Measurements from ENCODE around the gene ACCS. TPM values are rescaled to one million over a fixed set of nuclear protein-coding genes. Genes with fewer than 3 reads are reported as not detected.

The ACCS gene
- total RNA-seq, 1 donor from 2014 or later = 21.3 TPM

DNA sequence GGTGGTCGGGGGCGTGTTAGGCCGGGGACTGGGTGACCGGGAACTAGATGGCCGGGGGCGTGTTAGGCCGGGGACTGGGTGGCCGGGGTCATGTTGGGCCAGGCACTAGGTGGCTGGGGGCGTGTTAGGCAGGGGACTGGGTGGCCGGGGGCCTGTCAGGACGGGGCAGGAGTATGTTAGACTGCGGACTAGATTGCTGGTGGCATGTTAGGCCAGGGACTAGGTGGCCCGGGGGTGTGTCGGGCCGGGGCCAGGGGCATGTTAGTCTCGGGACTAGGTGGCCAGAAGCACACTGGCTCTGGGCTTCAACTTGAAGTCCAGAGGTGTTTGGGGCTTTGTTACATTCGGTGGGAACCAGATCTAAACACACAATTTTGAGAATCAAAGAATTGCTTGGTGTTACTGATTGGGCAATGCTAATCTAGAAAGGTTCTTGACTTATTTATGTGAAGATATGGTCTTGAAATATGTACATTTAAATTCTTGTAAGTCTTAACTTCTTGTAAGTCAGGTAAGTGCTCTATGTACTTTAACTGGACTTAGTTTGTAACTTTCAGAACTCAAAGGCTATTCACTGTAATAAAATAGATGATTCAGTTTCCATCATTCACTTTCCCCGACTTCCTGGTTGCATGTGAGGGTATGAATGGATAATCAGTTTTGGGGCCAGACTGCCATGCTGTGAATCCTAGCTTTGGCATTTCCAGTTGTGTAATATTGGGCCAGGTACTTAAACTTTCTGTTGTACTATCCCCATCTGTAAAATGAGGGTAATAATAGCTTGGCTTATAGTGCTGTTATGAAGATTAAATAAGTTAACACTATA, 30.5 kb downstream of the ACCS start:
- H4K20me1 ChIP-seq (ENCODE audit: insufficient read depth, low read length) = peaks cover 41% of the 10 kb centered on the region
- peak overlapping the region; percentile 96 for H3K4me2 ChIP-seq (ENCODE audit: low read length)
- DNase-seq (ENCODE audit: low read depth) (peak; percentile 36), FAIRE-seq (no peak)
- H3K27me3 Mint-ChIP-seq (ENCODE audit: low read depth, unreplicated experiment) = no peaks in the 10 kb centered on the region
- peak overlapping the region; percentile 92 for H3K4me3 Mint-ChIP-seq (ENCODE audit: unreplicated experiment)
- no peaks in the 10 kb centered on the region for H3K27me3 ChIP-seq (ENCODE audit: insufficient read depth, low read length)
- H3K36me3 ChIP-seq (ENCODE audit: insufficient read depth, low read length) = no peaks in the 10 kb centered on the region
- peak overlapping the region; percentile 74 for H2AFZ ChIP-seq (ENCODE audit: low read depth, low read length)
- H3K79me2 ChIP-seq (ENCODE audit: insufficient read depth, low read length) = peaks cover 42% of the 10 kb centered on the region
- H3K9ac ChIP-seq (ENCODE audit: low read length) = peak overlapping the region; percentile 87
- H3K4me3 ChIP-seq (ENCODE audit: insufficient read depth, low read depth, low read length) = peak overlapping the region; percentile 75
- H3K27ac Mint-ChIP-seq (ENCODE audit: unreplicated experiment) = no peak overlapping the region
- H3K4me1 ChIP-seq (ENCODE audit: insufficient read depth, low read length) = peaks cover 7% of the 10 kb centered on the region
- TF ChIP-seq, protein P1, sequence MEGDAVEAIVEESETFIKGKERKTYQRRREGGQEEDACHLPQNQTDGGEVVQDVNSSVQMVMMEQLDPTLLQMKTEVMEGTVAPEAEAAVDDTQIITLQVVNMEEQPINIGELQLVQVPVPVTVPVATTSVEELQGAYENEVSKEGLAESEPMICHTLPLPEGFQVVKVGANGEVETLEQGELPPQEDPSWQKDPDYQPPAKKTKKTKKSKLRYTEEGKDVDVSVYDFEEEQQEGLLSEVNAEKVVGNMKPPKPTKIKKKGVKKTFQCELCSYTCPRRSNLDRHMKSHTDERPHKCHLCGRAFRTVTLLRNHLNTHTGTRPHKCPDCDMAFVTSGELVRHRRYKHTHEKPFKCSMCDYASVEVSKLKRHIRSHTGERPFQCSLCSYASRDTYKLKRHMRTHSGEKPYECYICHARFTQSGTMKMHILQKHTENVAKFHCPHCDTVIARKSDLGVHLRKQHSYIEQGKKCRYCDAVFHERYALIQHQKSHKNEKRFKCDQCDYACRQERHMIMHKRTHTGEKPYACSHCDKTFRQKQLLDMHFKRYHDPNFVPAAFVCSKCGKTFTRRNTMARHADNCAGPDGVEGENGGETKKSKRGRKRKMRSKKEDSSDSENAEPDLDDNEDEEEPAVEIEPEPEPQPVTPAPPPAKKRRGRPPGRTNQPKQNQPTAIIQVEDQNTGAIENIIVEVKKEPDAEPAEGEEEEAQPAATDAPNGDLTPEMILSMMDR (IDR thresholded peaks at IDR 0.05; ENCODE audit: insufficient read depth, low read depth, low read length) = no peak
- no peak for TF ChIP-seq EZH2 (IDR thresholded peaks at IDR 0.05; ENCODE audit: insufficient read depth, low read length)
- no peak overlapping the region for H3K27ac ChIP-seq (ENCODE audit: low read depth, low read length)
- H3K36me3 Mint-ChIP-seq (ENCODE audit: low read depth, unreplicated experiment) = peaks cover 4% of the 10 kb centered on the region
- no peaks in the 10 kb centered on the region for H3K9me3 ChIP-seq (ENCODE audit: insufficient read depth, low read depth, low read length)
- H3K4me1 Mint-ChIP-seq (ENCODE audit: low read depth, unreplicated experiment) = peaks cover 3% of the 10 kb centered on the region
- no peaks in the 10 kb centered on the region for H3K9me3 Mint-ChIP-seq (ENCODE audit: unreplicated experiment)

GRCh38 chr11:44097821-44098220, 31.8 kb downstream of the ACCS start:
- Mint-ChIP-seq H3K4me3 (ENCODE audit: unreplicated experiment) (no peak overlapping the region), H3K27me3 (ENCODE audit: low read depth, unreplicated experiment) (no peaks in the 10 kb centered on the region), H3K27ac (ENCODE audit: unreplicated experiment) (no peak overlapping the region), H3K9me3 (ENCODE audit: unreplicated experiment) (no peaks in the 10 kb centered on the region), H3K36me3 (ENCODE audit: low read depth, unreplicated experiment) (peaks cover 4% of the 10 kb centered on the region), H3K4me1 (ENCODE audit: low read depth, unreplicated experiment) (peaks cover 3% of the 10 kb centered on the region)
- Histone ChIP-seq H2AFZ (ENCODE audit: low read depth, low read length) (no peak overlapping the region), H3K9ac (ENCODE audit: low read length) (no peak overlapping the region), H3K4me2 (ENCODE audit: low read length) (no peak overlapping the region), H3K79me2 (ENCODE audit: insufficient read depth, low read length) (peaks cover 54% of the 10 kb centered on the region), H3K4me3 (ENCODE audit: insufficient read depth, low read depth, low read length) (no peak overlapping the region), H3K27me3 (ENCODE audit: insufficient read depth, low read length) (no peaks in the 10 kb centered on the region), H3K4me1 (ENCODE audit: insufficient read depth, low read length) (peaks cover 7% of the 10 kb centered on the region), H3K9me3 (ENCODE audit: insufficient read depth, low read depth, low read length) (no peaks in the 10 kb centered on the region), H4K20me1 (ENCODE audit: insufficient read depth, low read length) (peaks cover 53% of the 10 kb centered on the region), H3K27ac (ENCODE audit: low read depth, low read length) (no peak overlapping the region), H3K36me3 (ENCODE audit: insufficient read depth, low read length) (no peaks in the 10 kb centered on the region)
- DNase-seq (ENCODE audit: low read depth) (peak; percentile 18), FAIRE-seq (no peak)
- no peak for TF ChIP-seq EZH2 (IDR thresholded peaks at IDR 0.05; ENCODE audit: insufficient read depth, low read length)
- TF ChIP-seq, protein P1 (IDR thresholded peaks at IDR 0.05; ENCODE audit: insufficient read depth, low read depth, low read length) = no peak

GRCh38 chr11:44101098-44101497, 35.0 kb downstream of the ACCS start:
- Mint-ChIP-seq H3K4me3 (ENCODE audit: unreplicated experiment) (no peak overlapping the region), H3K9me3 (ENCODE audit: unreplicated experiment) (no peaks in the 10 kb centered on the region), H3K36me3 (ENCODE audit: low read depth, unreplicated experiment) (peaks cover 4% of the 10 kb centered on the region), H3K27me3 (ENCODE audit: low read depth, unreplicated experiment) (no peaks in the 10 kb centered on the region), H3K4me1 (ENCODE audit: low read depth, unreplicated experiment) (no peaks in the 10 kb centered on the region), H3K27ac (ENCODE audit: unreplicated experiment) (no peak overlapping the region)
- Histone ChIP-seq H2AFZ (ENCODE audit: low read depth, low read length) (no peak overlapping the region), H3K4me2 (ENCODE audit: low read length) (no peak overlapping the region), H3K9ac (ENCODE audit: low read length) (no peak overlapping the region), H3K27ac (ENCODE audit: low read depth, low read length) (no peak overlapping the region), H3K79me2 (ENCODE audit: insufficient read depth, low read length) (peaks cover 49% of the 10 kb centered on the region), H3K9me3 (ENCODE audit: insufficient read depth, low read depth, low read length) (no peaks in the 10 kb centered on the region), H3K27me3 (ENCODE audit: insufficient read depth, low read length) (no peaks in the 10 kb centered on the region), H3K36me3 (ENCODE audit: insufficient read depth, low read length) (no peaks in the 10 kb centered on the region), H3K4me3 (ENCODE audit: insufficient read depth, low read depth, low read length) (no peak overlapping the region), H4K20me1 (ENCODE audit: insufficient read depth, low read length) (peaks cover 67% of the 10 kb centered on the region), H3K4me1 (ENCODE audit: insufficient read depth, low read length) (peaks cover 6% of the 10 kb centered on the region)
- no peak for FAIRE-seq
- no peak for TF ChIP-seq EZH2 (IDR thresholded peaks at IDR 0.05; ENCODE audit: insufficient read depth, low read length)
- TF ChIP-seq, protein P1 (IDR thresholded peaks at IDR 0.05; ENCODE audit: insufficient read depth, low read depth, low read length) = no peak
- DNase-seq (ENCODE audit: low read depth) = no peak
